Upper lobe of right lung (tissue), 1 donor: ENCODE results near the gene SRPK2. TPM values are rescaled to one million over a fixed set of nuclear protein-coding genes. Genes with fewer than 3 reads are reported as not detected.

Source experiments
- ATAC-seq: fragments of 200-7000 bp; cut with Tn5 transposase; one replicate; pipeline ENCODE4 v1.9.1; 2020; ENCODE audit warnings: mild to moderate bottlenecking, moderate library complexity
- DNase-seq: peaks from one replicate; pipeline ENCODE4 v3.0.0-alpha.2; 2020
- H3K27ac ChIP-seq: fragments of 200-600 bp; one replicate; pipeline ENCODE4 v1.8.0; 2022
- H3K27me3 ChIP-seq: fragments of 200-600 bp; one replicate; pipeline ENCODE4 v1.8.0; 2022; ENCODE audit warnings: mild to moderate bottlenecking
- H3K36me3 ChIP-seq: fragments of 200-600 bp; one replicate; pipeline ENCODE4 v1.8.0; 2022
- H3K4me1 ChIP-seq: fragments of 200-600 bp; one replicate; pipeline ENCODE4 v1.8.0; 2022
- H3K4me3 ChIP-seq: fragments of 200-600 bp; one replicate; pipeline ENCODE4 v1.8.0; 2022; ENCODE audit warnings: mild to moderate bottlenecking
- H3K9me3 ChIP-seq: fragments of 200-600 bp; one replicate; pipeline ENCODE4 v1.8.0; 2022
- CTCF ChIP-seq: fragments of 200-600 bp; IDR thresholded peaks from one replicate; pipeline ENCODE4 v1.8.0; 2022; ENCODE audit warnings: antibody characterized with exemption
- intact Hi-C: fragments of 100-400 bp; cut with DNase I; formaldehyde crosslinking; loops from one replicate; pipeline ENCODE4 v1.11.0; 2022
- total RNA-seq: library from RNA; stranded (reverse); fragmentation: NEBNext Ultra II Directional; extraction: Animal tissue kit (Norgen Biotek cat#: 25700); gene quantifications from one replicate; pipeline ENCODE4 v1.2.1, GENCODE V29; 2021
- donor health status: DM: no; HTN: yes; CAD: no; lungs with severe emphysema.

Gene SRPK2
- total RNA-seq, 1 donor from 2014 or later, result 48.5 TPM

- DNase-seq, result no peak
- TF ChIP-seq CTCF, result no peak
- Histone ChIP-seq H3K27me3 (no peaks in the 10 kb centered on the region), H3K27ac (no peak overlapping the region), H3K4me3 (no peak overlapping the region), H3K4me1 (no peaks in the 10 kb centered on the region), H3K36me3 (no peaks in the 10 kb centered on the region), H3K9me3 (no peaks in the 10 kb centered on the region)
- no peak for ATAC-seq
- intact Hi-C loops, result no loop called here
Observed at GRCh38 chr7:105278565-105278964, 110.2 kb downstream of the SRPK2 start.

GRCh38 chr7:105277341-105277740 is 111.4 kb downstream of the SRPK2 start:
- intact Hi-C loops, result no loop called here
- Histone ChIP-seq H3K9me3 (no peaks in the 10 kb centered on the region), H3K27ac (no peak overlapping the region), H3K4me1 (no peaks in the 10 kb centered on the region), H3K36me3 (no peaks in the 10 kb centered on the region), H3K27me3 (no peaks in the 10 kb centered on the region), H3K4me3 (no peak overlapping the region)
- no peak for ATAC-seq
- TF ChIP-seq CTCF, result no peak
- DNase-seq, result no peak

GRCh38 chr7:105270117-105270516 is 118.6 kb downstream of the SRPK2 start:
- Histone ChIP-seq H3K4me1 (peaks cover 23% of the 10 kb centered on the region), H3K36me3 (no peaks in the 10 kb centered on the region), H3K4me3 (no peak overlapping the region), H3K9me3 (no peaks in the 10 kb centered on the region), H3K27ac (peak overlapping the region; percentile 74), H3K27me3 (no peaks in the 10 kb centered on the region)
- no peak for TF ChIP-seq CTCF
- intact Hi-C loops, result no loop called here
- DNase-seq (no peak), ATAC-seq (peak; percentile 36)

GRCh38 chr7:105269397-105269796 is 119.3 kb downstream of the SRPK2 start:
- H3K36me3 ChIP-seq, result no peaks in the 10 kb centered on the region
- H3K27me3 ChIP-seq, result no peaks in the 10 kb centered on the region
- TF ChIP-seq CTCF, result no peak
- peak overlapping the region; percentile 56 for H3K4me3 ChIP-seq
- intact Hi-C loops, result no loop called here
- peak overlapping the region; percentile 74 for H3K27ac ChIP-seq
- no peaks in the 10 kb centered on the region for H3K9me3 ChIP-seq
- H3K4me1 ChIP-seq, result peaks cover 23% of the 10 kb centered on the region
- ATAC-seq (no peak), DNase-seq (no peak)

- ATAC-seq (peak; percentile 90), DNase-seq (no peak)
- intact Hi-C loops, result no loop called here
- Histone ChIP-seq H3K27ac (peak overlapping the region; percentile 74), H3K36me3 (no peaks in the 10 kb centered on the region), H3K9me3 (no peaks in the 10 kb centered on the region), H3K4me1 (peaks cover 23% of the 10 kb centered on the region), H3K4me3 (peak overlapping the region; percentile 56), H3K27me3 (no peaks in the 10 kb centered on the region)
- no peak for TF ChIP-seq CTCF
Observed at GRCh38 chr7:105268511-105269392, 120.0 kb downstream of the SRPK2 start.
